MCF 10A (cell line): Measurements from ENCODE around the gene TMCO6. TPM values are rescaled to one million over a fixed set of nuclear protein-coding genes. Genes with fewer than 3 reads are reported as not detected.
A peak's percentile ranks its signal among the peaks of the same experiment; 100 is the strongest.
"Not testable (repeated sequence)": the region's sequence is repeated elsewhere in the genome, so short reads cannot be mapped to it uniquely, and the experiment has no call there.

Experiments used
- BruUV-seq: library from RNA; stranded (reverse); fragments of 400-500 nt; replicated peaks from 2 replicates; lab custom pipeline; 2021; lab: Mats Ljungman, UMichigan
- CTCF ChIA-PET: fragments of 300-600 bp; sonication (Branson Sonifier 250); formaldehyde crosslinking; extraction: SDS; loops from one replicate; lab custom pipeline; 2021; ENCODE audit warnings: antibody characterized with exemption, inconsistent platforms; lab: Yijun Ruan, JAX
- POLR2A ChIA-PET: fragments of 300-600, 350-650 bp; sonication (Branson Sonifier 250); formaldehyde crosslinking; extraction: SDS; loops from one replicate; lab custom pipeline; 2020; ENCODE audit warnings: antibody characterized with exemption, inconsistent platforms; lab: Yijun Ruan, JAX
- DNase-seq: peaks from one replicate; pipeline ENCODE4 v3.0.0-alpha.2; 2018; ENCODE audit not compliant: unreplicated experiment
- H3K27ac Mint-ChIP-seq: one replicate; pipeline ENCODE4 v1.8.0; 2022; ENCODE audit warnings: mild to moderate bottlenecking, low read depth, mixed read lengths; ENCODE audit not compliant: unreplicated experiment
- H3K27me3 Mint-ChIP-seq: one replicate; pipeline ENCODE4 v1.8.0; 2022; ENCODE audit warnings: mixed read lengths; ENCODE audit not compliant: insufficient read depth, unreplicated experiment
- H3K36me3 Mint-ChIP-seq: one replicate; pipeline ENCODE4 v1.8.0; 2022; ENCODE audit warnings: mild to moderate bottlenecking, moderate library complexity, mixed read lengths; ENCODE audit not compliant: insufficient read depth, unreplicated experiment
- H3K4me1 Mint-ChIP-seq: one replicate; pipeline ENCODE4 v1.8.0; 2022; ENCODE audit warnings: mixed read lengths; ENCODE audit not compliant: insufficient read depth, unreplicated experiment
- H3K4me3 Mint-ChIP-seq: one replicate; pipeline ENCODE4 v1.8.0; 2022; ENCODE audit warnings: mild to moderate bottlenecking, moderate library complexity, mixed read lengths; ENCODE audit not compliant: unreplicated experiment
- H3K9me3 Mint-ChIP-seq: one replicate; pipeline ENCODE4 v1.8.0; 2022; ENCODE audit warnings: mixed read lengths; ENCODE audit not compliant: unreplicated experiment
- CTCF ChIP-seq: fragments of 200-600 bp; IDR thresholded peaks from one replicate; pipeline ENCODE4 v1.8.0; 2022; ENCODE audit warnings: antibody characterized with exemption, mild to moderate bottlenecking; ENCODE audit not compliant: unreplicated experiment
- intact Hi-C: fragments of 100-400 bp; cut with micrococcal nuclease; formaldehyde crosslinking; loops from 2 replicates; pipeline ENCODE4 v1.14.1; 2022
- total RNA-seq: library from RNA; stranded (reverse); gene quantifications from 2 replicates; pipeline ENCODE4 v1.2.3, GENCODE V29; 2022

The TMCO6 gene
- total RNA-seq, 1 experiment from 2014 or later: 17.2 TPM

DNA sequence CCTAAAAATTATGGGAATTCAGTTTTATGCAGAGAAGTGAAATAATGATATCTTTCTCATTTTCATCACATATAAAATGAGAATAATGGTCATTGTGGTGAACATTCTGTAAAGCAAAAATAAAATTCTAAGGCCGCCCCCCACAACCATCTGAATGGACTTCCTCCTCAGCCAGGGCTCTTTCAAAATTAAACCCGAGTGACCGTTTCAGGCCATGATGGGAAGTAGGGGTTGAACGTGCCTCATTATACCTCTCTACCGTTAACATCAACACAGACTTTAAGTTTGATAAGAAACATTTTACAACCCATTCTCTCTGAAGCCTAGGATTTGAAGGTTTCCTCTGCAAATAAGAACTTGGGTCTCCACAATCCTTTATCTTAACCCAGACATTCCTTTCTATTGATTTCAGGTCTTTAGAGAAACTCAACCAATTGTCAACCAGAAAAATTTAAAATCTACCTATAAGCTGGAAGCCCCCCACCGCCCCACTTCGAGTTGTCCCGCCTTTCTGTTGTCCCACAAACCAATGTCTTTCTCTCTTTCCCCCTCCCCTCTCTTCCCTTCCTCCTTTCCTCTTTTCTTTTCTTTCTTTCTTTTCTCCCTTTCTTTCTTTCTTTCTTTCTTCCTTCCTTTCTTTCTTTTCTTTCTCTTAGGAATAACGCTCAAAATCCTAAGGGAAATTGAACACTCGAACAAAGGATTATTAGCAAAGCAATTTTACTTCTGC lies 1.7 kb upstream of the TMCO6 start:
- H3K9me3 Mint-ChIP-seq: no peaks in the 10 kb centered on the region
- CTCF ChIA-PET: interaction anchor here (1.2 to 4.0 kb wide), 5 partner anchors 10 to 84 kb away, joined by 3 to 41 read pairs (median 17); partner anchors contain the start of genes APBB3, IK, NDUFA2 and SLC35A4
- H3K36me3 Mint-ChIP-seq: no peaks in the 10 kb centered on the region
- POLR2A ChIA-PET: interaction anchor here (0.6 to 11.2 kb wide), 8 partner anchors 10 to 91 kb away, joined by 3 to 143 read pairs (median 16); partner anchors contain the start of genes APBB3, EIF4EBP3, IK and NDUFA2
- TF ChIP-seq CTCF: no peak
- no peaks in the 10 kb centered on the region for H3K27me3 Mint-ChIP-seq
- peak overlapping the region; percentile 92 for H3K27ac Mint-ChIP-seq
- no TSS peak for BruUV-seq
- peaks cover 44% of the 10 kb centered on the region for H3K4me1 Mint-ChIP-seq
- H3K4me3 Mint-ChIP-seq: no peak overlapping the region
- intact Hi-C loops: loop anchor here (2.0 kb wide), 1 partner anchor 265 kb away; no protein-coding TSS in a partner anchor
- no peak for DNase-seq

DNA sequence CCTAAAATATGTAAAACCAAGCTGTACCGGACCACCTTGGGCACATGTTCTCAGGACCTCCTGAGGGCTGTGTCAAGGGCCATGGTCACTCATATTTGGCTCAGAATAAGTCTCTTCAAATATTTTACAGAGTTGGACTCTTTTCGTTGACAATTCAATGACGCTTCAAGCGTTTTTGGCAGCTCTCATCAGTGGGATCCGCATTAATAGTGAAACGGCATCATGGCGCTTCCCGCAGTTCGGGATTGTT lies 428 bp upstream of the TMCO6 start:
- DNase-seq, H3K9me3 Mint-ChIP-seq, H3K27me3 Mint-ChIP-seq, BruUV-seq: not testable (repeated sequence)
- intact Hi-C loops: loop anchor here (1.0 to 2.0 kb wide), 5 partner anchors 32 to 266 kb away; partner anchors contain the start of genes APBB3, EIF4EBP3 and SLC35A4
- CTCF ChIA-PET: interaction anchor here (0.5 to 2.4 kb wide), 20 partner anchors 9 to 538 kb away, joined by 3 to 29 read pairs (median 3); partner anchors contain the start of genes APBB3, EIF4EBP3, IK and NDUFA2
- Mint-ChIP-seq H3K4me1 (peaks cover 40% of the 10 kb centered on the region), H3K36me3 (peaks cover 10% of the 10 kb centered on the region), H3K27ac (peak overlapping the region; percentile 92), H3K4me3 (peak overlapping the region; percentile 83)
- POLR2A ChIA-PET: interaction anchor here (0.7 to 11.2 kb wide), 23 partner anchors 8 to 403 kb away, joined by 3 to 143 read pairs (median 6); partner anchors contain the start of genes ANKHD1, APBB3, EIF4EBP3 and HARS1

DNA sequence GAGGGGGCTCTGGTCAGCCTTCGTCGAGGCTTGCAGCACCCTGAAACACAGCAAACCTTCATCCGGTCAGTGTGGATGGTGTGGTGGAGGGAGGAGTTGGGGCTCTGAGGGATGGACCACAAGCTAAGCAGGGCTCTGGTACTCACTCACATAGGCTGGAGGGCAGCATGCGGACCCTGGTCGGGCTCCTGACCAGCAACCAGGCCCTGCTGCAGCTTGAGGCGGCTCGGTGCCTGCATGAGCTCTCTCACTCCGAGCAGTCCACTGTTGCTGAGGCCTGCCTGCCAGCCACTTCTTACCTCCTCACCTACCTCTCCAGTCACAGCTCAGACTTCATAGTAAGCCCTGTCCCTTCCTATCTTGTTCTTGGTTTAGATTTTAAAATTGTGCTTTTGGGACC lies 2.5 kb downstream of the TMCO6 start:
- ChIA-PET POLR2A (interaction anchor here (0.7 to 8.2 kb wide), 5 partner anchors 23 to 994 kb away, joined by 3 to 169 read pairs (median 18); partner anchors contain the start of genes APBB3, EIF4EBP3, HARS1 and HARS2), CTCF (interaction anchor here (0.7 to 2.3 kb wide), 7 partner anchors 9 to 484 kb away, joined by 3 to 9 read pairs (median 4); partner anchors contain the start of gene EIF4EBP3)
- no peak for TF ChIP-seq CTCF
- no peak overlapping the region for H3K4me3 Mint-ChIP-seq
- H3K36me3 Mint-ChIP-seq: peaks cover 25% of the 10 kb centered on the region
- H3K27ac Mint-ChIP-seq: peak overlapping the region; percentile 65
- intact Hi-C loops: no loop called here
- H3K4me1 Mint-ChIP-seq: peaks cover 42% of the 10 kb centered on the region
- no TSS peak for BruUV-seq
- H3K27me3 Mint-ChIP-seq: no peaks in the 10 kb centered on the region
- H3K9me3 Mint-ChIP-seq: no peaks in the 10 kb centered on the region
- DNase-seq: no peak

DNA sequence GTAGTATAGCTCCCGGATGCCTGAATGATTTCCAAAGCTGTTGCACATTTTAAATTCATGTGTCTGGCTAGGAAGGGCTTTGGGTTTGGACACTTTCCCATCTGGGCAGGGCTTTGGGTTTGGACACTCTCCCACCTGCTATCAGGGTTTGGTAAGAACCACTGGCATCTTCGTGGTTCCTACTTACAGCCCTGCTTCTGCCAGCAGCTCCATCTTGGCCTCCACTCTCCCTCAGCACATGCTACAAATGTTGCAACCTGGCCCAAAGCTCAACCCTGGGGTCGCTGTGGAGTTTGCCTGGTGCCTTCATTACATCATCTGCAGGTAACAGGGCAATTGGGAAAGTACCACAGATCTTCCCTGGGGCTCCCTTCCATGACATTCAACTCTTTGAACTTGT lies 3.5 kb downstream of the TMCO6 start:
- peaks cover 30% of the 10 kb centered on the region for H3K36me3 Mint-ChIP-seq
- POLR2A ChIA-PET: interaction anchor here (0.6 to 8.2 kb wide), 8 partner anchors 22 to 993 kb away, joined by 3 to 169 read pairs (median 11); partner anchors contain the start of genes ANKHD1, APBB3, DND1 and EIF4EBP3

More for the DNA sequence above, 3.5 kb downstream of the TMCO6 start:
- Mint-ChIP-seq H3K4me1 (peaks cover 42% of the 10 kb centered on the region), H3K9me3 (no peaks in the 10 kb centered on the region), H3K27me3 (no peaks in the 10 kb centered on the region), H3K27ac (no peak overlapping the region), H3K4me3 (no peak overlapping the region)
- intact Hi-C loops: no loop called here
- CTCF ChIA-PET: interaction anchor here (0.7 to 5.7 kb wide), 8 partner anchors 46 to 398 kb away, joined by 3 to 42 read pairs (median 4); partner anchors contain the start of gene EIF4EBP3
- peak; percentile 14 for DNase-seq
- TF ChIP-seq CTCF: no peak
- BruUV-seq: no TSS peak
